ENCODE measurements around the gene NEURL1. TPM values are rescaled to one million over a fixed set of nuclear protein-coding genes. Genes with fewer than 3 reads are reported as not detected.

The NEURL1 gene
- total RNA-seq, 2 experiments from 2014 or later = 0.47 TPM; not detected in 1

DNA sequence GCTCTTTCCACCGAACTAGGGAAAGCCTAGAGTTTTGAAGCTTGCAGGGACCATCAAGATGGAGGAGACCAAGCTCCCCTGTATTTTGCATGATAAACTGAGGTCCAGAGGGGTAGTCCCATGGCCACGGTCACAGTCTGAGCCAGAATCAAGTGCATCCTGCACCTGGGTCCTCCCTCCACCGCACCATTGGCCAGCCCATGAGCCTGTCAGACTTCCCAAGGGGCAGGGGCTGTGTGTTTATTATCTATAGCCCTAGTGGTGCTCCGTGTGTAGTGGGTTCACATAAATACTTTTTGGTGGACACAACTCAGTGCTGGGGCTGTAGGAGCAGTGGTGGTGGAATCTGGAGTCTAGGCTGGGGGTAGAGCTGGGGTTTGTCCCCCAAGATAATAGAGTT lies 18.1 kb upstream of the NEURL1 start:
- no peaks in the 10 kb centered on the region for H4K20me1 ChIP-seq (ENCODE audit: insufficient read depth, low read length)
- CTCF ChIA-PET (ENCODE audit: unreplicated experiment) = interaction anchor here (0.6 kb wide), 1 partner anchor 10 kb away, joined by 4 read pairs; no protein-coding TSS in a partner anchor
- DNase-seq (ENCODE audit: low spot score) = no peak
- no peaks in the 10 kb centered on the region for H3K36me3 ChIP-seq (ENCODE audit: insufficient read depth, low read length)
- H3K9me3 ChIP-seq (ENCODE audit: low read length) = no peaks in the 10 kb centered on the region
- no peak overlapping the region for H3K27ac ChIP-seq (ENCODE audit: low read depth, low read length, poor library complexity, severe bottlenecking)
- H3K4me1 ChIP-seq (ENCODE audit: insufficient read depth, low read length, poor library complexity, severe bottlenecking) = peaks cover 59% of the 10 kb centered on the region
- no peak overlapping the region for H3K4me3 ChIP-seq (ENCODE audit: low read depth, low read length, poor library complexity, severe bottlenecking)
- TF ChIP-seq CTCF (conservative IDR thresholded peaks at IDR 0.05; ENCODE audit: low read length) = no peak
- no peak for TF ChIP-seq EZH2phosphoT487 (IDR thresholded peaks at IDR 0.05; ENCODE audit: borderline replicate concordance, low read depth, low read length)
- BruUV-seq (replicated peaks) = no TSS peak
- no peaks in the 10 kb centered on the region for H3K79me2 ChIP-seq (ENCODE audit: insufficient read depth, low read depth, low read length)
- no peak overlapping the region for H3K4me2 ChIP-seq (ENCODE audit: low read length)
- intact Hi-C loops (cut with micrococcal nuclease; ENCODE audit: unreplicated experiment) = no loop called here
- no peaks in the 10 kb centered on the region for H3K9me2 ChIP-seq (ENCODE audit: insufficient read depth, low read length)
- no peak overlapping the region for H2AFZ ChIP-seq (ENCODE audit: low read length)
- POLR2A ChIA-PET = interaction anchor here (2.6 kb wide), 1 partner anchor 10 kb away, joined by 13 read pairs; no protein-coding TSS in a partner anchor

- Histone ChIP-seq H3K9me2 (ENCODE audit: insufficient read depth, low read length) (no peaks in the 10 kb centered on the region), H3K79me2 (ENCODE audit: insufficient read depth, low read depth, low read length) (no peaks in the 10 kb centered on the region), H3K36me3 (ENCODE audit: insufficient read depth, low read length) (no peaks in the 10 kb centered on the region), H4K20me1 (ENCODE audit: insufficient read depth, low read length) (no peaks in the 10 kb centered on the region), H3K4me1 (ENCODE audit: insufficient read depth, low read length, poor library complexity, severe bottlenecking) (peaks cover 52% of the 10 kb centered on the region), H3K9me3 (ENCODE audit: low read length) (no peaks in the 10 kb centered on the region), H3K4me3 (ENCODE audit: low read depth, low read length, poor library complexity, severe bottlenecking) (no peak overlapping the region), H2AFZ (ENCODE audit: low read length) (peak overlapping the region; percentile 60; the same call in 1 of the 2 replicates), H3K27ac (ENCODE audit: low read depth, low read length, poor library complexity, severe bottlenecking) (no peak overlapping the region), H3K4me2 (ENCODE audit: low read length) (peak overlapping the region; percentile 17; the same call in 1 of the 2 replicates)
- peak; percentile 73 for DNase-seq (ENCODE audit: low spot score)
- POLR2A ChIA-PET = interaction anchor here (1.2 to 2.6 kb wide), 2 partner anchors 10 to 14 kb away, joined by 3 to 13 read pairs; no protein-coding TSS in a partner anchor
- TF ChIP-seq EZH2phosphoT487 (IDR thresholded peaks at IDR 0.05; ENCODE audit: borderline replicate concordance, low read depth, low read length) (no peak), CTCF (conservative IDR thresholded peaks at IDR 0.05; ENCODE audit: low read length) (peak; percentile 83)
- intact Hi-C loops (cut with micrococcal nuclease; ENCODE audit: unreplicated experiment) = no loop called here
- CTCF ChIA-PET (ENCODE audit: unreplicated experiment) = interaction anchor here (1.2 kb wide), 1 partner anchor 61 kb away, joined by 6 read pairs; no protein-coding TSS in a partner anchor
- no TSS peak for BruUV-seq (replicated peaks)
These were observed 17.3 kb upstream of the NEURL1 start for GRCh38 chr10:103476046-103476768.

GRCh38 chr10:103478671-103479070 lies 14.8 kb upstream of the NEURL1 start:
- POLR2A ChIA-PET = no interaction called here

More at GRCh38 chr10:103478671-103479070, 14.8 kb upstream of the NEURL1 start:
- H4K20me1 ChIP-seq (ENCODE audit: insufficient read depth, low read length) = no peaks in the 10 kb centered on the region
- H3K27ac ChIP-seq (ENCODE audit: low read depth, low read length, poor library complexity, severe bottlenecking) = no peak overlapping the region
- intact Hi-C loops (cut with micrococcal nuclease; ENCODE audit: unreplicated experiment) = no loop called here
- H3K36me3 ChIP-seq (ENCODE audit: insufficient read depth, low read length) = no peaks in the 10 kb centered on the region
- H3K9me2 ChIP-seq (ENCODE audit: insufficient read depth, low read length) = no peaks in the 10 kb centered on the region
- no peaks in the 10 kb centered on the region for H3K9me3 ChIP-seq (ENCODE audit: low read length)
- DNase-seq (ENCODE audit: low spot score) = no peak
- H3K4me2 ChIP-seq (ENCODE audit: low read length) = no peak overlapping the region
- no peaks in the 10 kb centered on the region for H3K79me2 ChIP-seq (ENCODE audit: insufficient read depth, low read depth, low read length)
- CTCF ChIA-PET (ENCODE audit: unreplicated experiment) = no interaction called here
- no peak overlapping the region for H2AFZ ChIP-seq (ENCODE audit: low read length)
- H3K4me3 ChIP-seq (ENCODE audit: low read depth, low read length, poor library complexity, severe bottlenecking) = no peak overlapping the region
- H3K4me1 ChIP-seq (ENCODE audit: insufficient read depth, low read length, poor library complexity, severe bottlenecking) = peaks cover 30% of the 10 kb centered on the region
- TF ChIP-seq CTCF (conservative IDR thresholded peaks at IDR 0.05; ENCODE audit: low read length) = no peak
- no peak for TF ChIP-seq EZH2phosphoT487 (IDR thresholded peaks at IDR 0.05; ENCODE audit: borderline replicate concordance, low read depth, low read length)
- no TSS peak for BruUV-seq (replicated peaks)
